ENCODE measurements around the gene HPN. TPM values are rescaled to one million over a fixed set of nuclear protein-coding genes. Genes with fewer than 3 reads are reported as not detected.

Gene HPN
- total RNA-seq, 4 donors from 2014 or later, result 1.3 to 3.5 (median 1.8) TPM; not detected in 1

DNA sequence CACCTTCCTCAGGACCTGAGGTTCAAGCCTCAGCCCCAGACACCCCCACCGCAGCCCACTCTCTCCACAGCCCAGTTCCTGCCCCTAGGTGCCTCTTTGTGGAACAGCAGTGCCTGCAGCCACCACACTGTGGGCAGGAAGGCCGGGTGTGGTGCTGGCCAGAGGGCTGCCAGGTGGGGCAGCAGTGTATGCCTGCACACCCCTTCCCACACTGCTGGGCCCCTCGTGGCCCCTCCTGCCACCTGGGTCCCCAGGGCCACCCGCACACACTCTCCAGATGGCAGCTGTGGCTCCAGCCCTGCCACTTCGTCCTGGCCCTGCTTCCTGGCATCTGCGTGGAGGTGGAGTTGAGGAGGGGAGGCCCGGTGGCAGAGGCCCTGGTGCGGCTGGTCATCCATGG is 35.1 kb downstream of the HPN start:
- H3K4me3 ChIP-seq, result no peak overlapping the region
- no peak for DNase-seq (ENCODE audit: low spot score in 2 of 2)
- H3K9me3 ChIP-seq, result no peaks in the 10 kb centered on the region
- 75 to 89% methylated on average over 6 to 8 of the region's 8 CpGs for WGBS, 2 donors
- H3K36me3 ChIP-seq, result no peaks in the 10 kb centered on the region
- H3K4me1 ChIP-seq, result no peaks in the 10 kb centered on the region
- H3K27me3 ChIP-seq, result no peaks in the 10 kb centered on the region
- no peak overlapping the region for H3K27ac ChIP-seq
- TF ChIP-seq, protein P1, sequence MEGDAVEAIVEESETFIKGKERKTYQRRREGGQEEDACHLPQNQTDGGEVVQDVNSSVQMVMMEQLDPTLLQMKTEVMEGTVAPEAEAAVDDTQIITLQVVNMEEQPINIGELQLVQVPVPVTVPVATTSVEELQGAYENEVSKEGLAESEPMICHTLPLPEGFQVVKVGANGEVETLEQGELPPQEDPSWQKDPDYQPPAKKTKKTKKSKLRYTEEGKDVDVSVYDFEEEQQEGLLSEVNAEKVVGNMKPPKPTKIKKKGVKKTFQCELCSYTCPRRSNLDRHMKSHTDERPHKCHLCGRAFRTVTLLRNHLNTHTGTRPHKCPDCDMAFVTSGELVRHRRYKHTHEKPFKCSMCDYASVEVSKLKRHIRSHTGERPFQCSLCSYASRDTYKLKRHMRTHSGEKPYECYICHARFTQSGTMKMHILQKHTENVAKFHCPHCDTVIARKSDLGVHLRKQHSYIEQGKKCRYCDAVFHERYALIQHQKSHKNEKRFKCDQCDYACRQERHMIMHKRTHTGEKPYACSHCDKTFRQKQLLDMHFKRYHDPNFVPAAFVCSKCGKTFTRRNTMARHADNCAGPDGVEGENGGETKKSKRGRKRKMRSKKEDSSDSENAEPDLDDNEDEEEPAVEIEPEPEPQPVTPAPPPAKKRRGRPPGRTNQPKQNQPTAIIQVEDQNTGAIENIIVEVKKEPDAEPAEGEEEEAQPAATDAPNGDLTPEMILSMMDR (IDR thresholded peaks at IDR 0.05), result no peak
- TF ChIP-seq POLR2A (IDR thresholded peaks at IDR 0.05) (no peak), EP300 (IDR thresholded peaks at IDR 0.05) (no peak)

DNA sequence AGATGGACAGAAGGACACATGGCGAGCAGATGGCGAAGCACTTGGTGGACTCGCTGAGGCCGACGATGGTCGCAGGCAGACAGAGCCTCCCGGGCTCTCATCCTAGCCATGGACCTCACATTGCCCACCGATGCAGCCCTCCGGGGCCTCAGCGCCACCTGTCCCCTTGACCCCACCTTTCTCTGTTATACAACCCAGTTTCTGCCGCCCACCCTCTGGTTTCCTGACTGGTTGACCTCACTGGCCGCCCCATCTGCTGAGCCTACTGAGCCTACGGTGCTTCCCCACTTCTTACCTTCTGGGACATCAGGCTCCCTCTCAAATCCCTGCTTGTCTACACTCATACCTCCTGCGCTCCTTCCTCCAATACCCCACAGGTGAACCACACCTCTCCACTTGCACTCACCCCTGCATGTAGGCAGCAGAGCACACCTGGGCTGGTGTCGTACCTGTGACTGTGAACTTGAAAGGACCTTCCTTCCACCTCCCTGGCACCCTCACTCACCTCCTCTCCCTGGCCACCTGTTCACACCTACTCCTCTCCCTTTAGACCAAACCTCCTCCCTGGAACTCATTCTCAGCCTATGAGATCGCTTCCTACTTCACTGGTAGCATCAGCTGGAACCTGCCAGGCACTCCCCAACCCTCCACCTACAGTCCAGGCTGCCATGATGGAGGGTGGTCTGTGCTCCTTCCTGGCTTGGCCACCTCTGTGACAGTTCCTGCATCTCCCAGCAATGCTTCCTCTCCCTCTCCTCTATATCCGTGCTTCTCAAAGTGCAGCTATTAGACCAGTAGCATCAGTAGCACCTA is 36.1 kb downstream of the HPN start:
- H3K9me3 ChIP-seq, result no peaks in the 10 kb centered on the region
- H3K36me3 ChIP-seq, result no peaks in the 10 kb centered on the region
- no peak overlapping the region for H3K4me3 ChIP-seq
- WGBS, 2 donors, result 90 to 91% methylated on average over 17 of the region's 17 CpGs
- H3K4me1 ChIP-seq, result no peaks in the 10 kb centered on the region
- no peak overlapping the region for H3K27ac ChIP-seq
- DNase-seq (ENCODE audit: low spot score in 2 of 2), result no peak
- no peaks in the 10 kb centered on the region for H3K27me3 ChIP-seq
- TF ChIP-seq POLR2A (IDR thresholded peaks at IDR 0.05) (no peak), EP300 (IDR thresholded peaks at IDR 0.05) (no peak)
- TF ChIP-seq, protein P1 (IDR thresholded peaks at IDR 0.05), result no peak

DNA sequence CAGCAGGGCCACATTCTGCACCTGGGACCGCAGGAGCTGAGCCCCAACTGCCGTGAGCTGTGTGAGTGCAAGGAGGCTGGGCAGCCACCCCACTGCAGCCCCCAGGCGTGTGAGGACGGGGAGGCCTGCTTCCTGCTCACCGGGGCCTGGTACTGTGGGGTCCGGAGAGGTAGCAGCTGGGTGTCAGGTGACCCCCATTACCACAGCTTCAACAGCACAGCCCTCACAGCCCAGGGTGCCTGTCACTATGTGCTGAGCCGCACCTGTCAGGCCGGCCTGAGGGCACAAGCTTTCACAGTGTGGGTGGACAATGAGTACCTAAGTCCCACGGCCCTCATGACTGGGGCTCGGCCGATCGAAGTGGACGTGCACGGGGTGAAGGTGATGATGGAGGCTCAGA is 38.3 kb downstream of the HPN start:
- Histone ChIP-seq H3K4me1 (peaks cover 0 to 6% (median 0%) of the 10 kb centered on the region in 4 donors), H3K4me3 (no peak overlapping the region), H3K27me3 (no peaks in the 10 kb centered on the region), H3K9me3 (no peaks in the 10 kb centered on the region), H3K36me3 (no peaks in the 10 kb centered on the region), H3K27ac (no peak overlapping the region)
- TF ChIP-seq POLR2A (IDR thresholded peaks at IDR 0.05) (no peak), EP300 (IDR thresholded peaks at IDR 0.05) (no peak)
- TF ChIP-seq, protein P1 (IDR thresholded peaks at IDR 0.05), result no peak
- 84 to 94% methylated on average over 11 to 12 of the region's 14 CpGs for WGBS, 2 donors
- no peak for DNase-seq (ENCODE audit: low spot score in 2 of 2)

DNA sequence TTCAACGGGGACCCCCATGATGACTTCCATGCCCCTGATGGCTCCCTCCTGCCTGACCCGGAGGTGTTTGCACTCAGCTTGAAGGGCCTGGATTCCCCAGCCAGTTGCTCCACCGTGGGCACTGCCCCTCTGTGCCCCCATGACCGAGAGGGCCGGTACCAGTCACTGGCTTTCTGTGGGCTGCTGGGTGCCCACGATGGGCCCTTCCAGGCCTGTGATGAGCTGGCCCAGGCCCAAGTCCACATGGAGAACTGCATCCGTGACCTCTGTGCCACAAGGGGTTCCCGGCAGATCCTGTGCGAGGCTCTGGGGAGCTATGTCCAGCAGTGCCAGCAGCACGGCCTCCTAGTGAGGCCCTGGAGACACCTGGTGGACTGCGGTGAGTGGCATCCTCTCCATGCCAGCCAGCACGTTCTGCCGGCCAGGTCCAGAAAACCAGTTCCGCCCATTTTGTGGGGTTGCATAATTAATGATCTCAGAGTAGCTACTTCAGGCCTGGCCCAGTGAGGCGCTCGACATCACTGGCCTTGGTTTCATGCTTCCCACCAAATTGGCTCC is 39.2 kb downstream of the HPN start:
- no peaks in the 10 kb centered on the region for H3K9me3 ChIP-seq
- H3K36me3 ChIP-seq, result no peaks in the 10 kb centered on the region
- DNase-seq (ENCODE audit: low spot score in 2 of 2), result no peak
- H3K27me3 ChIP-seq, result no peaks in the 10 kb centered on the region
- TF ChIP-seq EP300 (IDR thresholded peaks at IDR 0.05) (no peak), POLR2A (IDR thresholded peaks at IDR 0.05) (no peak)
- TF ChIP-seq, protein P1 (IDR thresholded peaks at IDR 0.05), result no peak
- no peak overlapping the region for H3K27ac ChIP-seq
- H3K4me3 ChIP-seq, result no peak overlapping the region
- 81 to 86% methylated on average over 12 to 13 of the region's 16 CpGs for WGBS, 2 donors
- peaks cover 0 to 6% (median 0%) of the 10 kb centered on the region in 4 donors for H3K4me1 ChIP-seq

DNA sequence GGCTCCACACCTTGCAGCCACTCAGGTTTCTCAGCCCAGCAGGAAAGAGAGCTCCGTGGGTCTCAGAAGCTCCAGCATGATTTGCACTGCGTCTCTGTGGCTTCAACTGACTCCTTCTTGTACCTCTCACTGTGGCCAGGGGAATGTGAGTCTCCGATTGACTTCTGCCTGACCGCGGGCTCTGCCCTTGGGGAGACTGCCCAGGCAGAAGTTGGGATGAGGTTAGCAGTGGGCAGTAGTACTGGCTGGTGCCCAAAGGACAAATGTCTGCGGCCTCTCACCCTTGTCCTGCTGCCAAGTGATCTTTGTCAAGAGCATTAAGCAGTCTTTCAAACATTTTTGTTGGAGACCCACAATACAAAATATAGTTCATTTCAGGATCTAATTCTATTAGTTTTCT is 39.7 kb downstream of the HPN start:
- Histone ChIP-seq H3K9me3 (no peaks in the 10 kb centered on the region), H3K36me3 (no peaks in the 10 kb centered on the region), H3K27me3 (no peaks in the 10 kb centered on the region), H3K4me1 (peaks cover 0 to 6% (median 0%) of the 10 kb centered on the region in 4 donors), H3K27ac (no peak overlapping the region), H3K4me3 (no peak overlapping the region)
- DNase-seq (ENCODE audit: low spot score in 2 of 2), result no peak
- no peak for TF ChIP-seq POLR2A (IDR thresholded peaks at IDR 0.05)
- TF ChIP-seq EP300 (IDR thresholded peaks at IDR 0.05), result no peak
- TF ChIP-seq, protein P1 (IDR thresholded peaks at IDR 0.05), result no peak
- 50 to 61% methylated on average over 5 to 6 of the region's 6 CpGs for WGBS, 2 donors

All from tibial nerve (tissue), 4 donors.